Prostate gland (tissue), 2 donors: ENCODE results near the gene KMT2C. TPM values are rescaled to one million over a fixed set of nuclear protein-coding genes. Genes with fewer than 3 reads are reported as not detected.
"Not testable (repeated sequence)": the region's sequence is repeated elsewhere in the genome, so short reads cannot be mapped to it uniquely, and the experiment has no call there.

ENCODE experiments used
- DNase-seq: peaks from one replicate; pipeline ENCODE4 v3.0.0-alpha.2; 2019; ENCODE audit warnings: low spot score
- H3K27ac ChIP-seq, 2 donors: fragments of 200-600 bp; sonication (generic); 2 replicates each; pipeline ENCODE4 v1.5.1; 2017 to 2019
- H3K27me3 ChIP-seq: fragments of 200-600 bp; sonication (generic); replicated peaks from 2 replicates; pipeline ENCODE4 v1.5.1; 2019; ENCODE audit not compliant: insufficient read depth
- H3K36me3 ChIP-seq, 2 donors: fragments of 200-600 bp; sonication (generic); 1 replicate in 1 of 2; 2 replicates in 1 of 2; pipeline versions ENCODE4 v1.5.1 to v1.8.1; 2017 to 2019
- H3K4me1 ChIP-seq: fragments of 200-600 bp; sonication (generic); replicated peaks from 2 replicates; pipeline ENCODE4 v1.5.1; 2019
- H3K4me3 ChIP-seq, 2 donors: fragments of 200-600 bp; sonication (generic); 2 replicates each; pipeline ENCODE4 v1.5.1; 2017 to 2019
- H3K9me3 ChIP-seq: fragments of 200-600 bp; sonication (generic); 2 replicates; pipeline ENCODE4 v1.5.1; 2017
- POLR2A ChIP-seq: fragments of 450-650 bp; IDR thresholded peaks from one replicate; pipeline ENCODE4 v1.6.1; 2016; ENCODE audit warnings: antibody characterized with exemption, mild to moderate bottlenecking
- POLR2AphosphoS5 ChIP-seq: sonication (generic); formaldehyde crosslinking; IDR thresholded peaks from one replicate; pipeline ENCODE4 v1.6.1; 2017; ENCODE audit warnings: antibody characterized with exemption
- WGBS: methylation state at CpG from one replicate; pipeline ENCODE4 v1.1.5; 2018; 5-methylcytosine and 5-hydroxymethylcytosine counted together
- intact Hi-C: fragments of 100-400 bp; cut with DNase I; formaldehyde crosslinking; loops from one replicate; pipeline ENCODE4 v1.14.2; 2022
- total RNA-seq, 2 donors: library from RNA; depleted of rRNA; stranded (reverse); fragments of >200 nt; gene quantifications; one replicate each; pipeline ENCODE4 v1.1.0, GENCODE V29; 2016
- TF ChIP-seq, protein P1 (sequence below), 4 experiments: fragments of 200-600 bp in 2 of 4; fragments of 450-650 bp in 2 of 4; sonication (generic) in 2 of 4; IDR thresholded peaks; 1 replicate in 3 of 4; 2 replicates in 1 of 4; pipeline ENCODE4 v1.5.1; 2016 to 2019; ENCODE audit warnings: antibody characterized with exemption in 4 of 4, mild to moderate bottlenecking in 2 of 4, moderate library complexity in 2 of 4

KMT2C gene
- total RNA-seq, 2 donors from 2014 or later: 70.8 to 118 TPM

DNA sequence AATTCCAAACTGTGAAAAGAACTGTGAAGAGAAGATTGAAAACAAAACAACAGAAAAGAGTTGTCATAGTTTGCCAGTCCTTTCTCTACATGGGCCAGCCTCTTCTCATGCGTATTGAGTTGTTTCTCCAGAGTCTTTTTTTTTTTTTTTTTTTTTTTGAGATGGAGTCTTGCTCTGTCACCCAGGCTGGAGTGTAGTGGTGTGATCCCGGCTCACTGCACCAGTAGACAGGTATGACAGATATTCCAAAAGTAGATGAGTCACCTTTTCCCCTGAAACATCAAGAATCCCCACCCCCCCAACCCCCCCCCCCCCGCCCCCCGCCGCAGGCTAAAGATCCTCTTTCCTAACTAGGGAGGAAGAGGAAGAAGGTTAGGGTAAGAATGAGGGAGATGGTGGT, 15.6 kb upstream of the KMT2C start:
- intact Hi-C loops: no loop called here
- no peaks in the 10 kb centered on the region for H3K4me1 ChIP-seq
- no peak overlapping the region for H3K27ac ChIP-seq
- H3K36me3 ChIP-seq: no peaks in the 10 kb centered on the region
- WGBS: 56% methylated on average over 5 of the region's 5 CpGs
- DNase-seq: no peak
- no peaks in the 10 kb centered on the region for H3K27me3 ChIP-seq
- no peaks in the 10 kb centered on the region for H3K9me3 ChIP-seq
- TF ChIP-seq POLR2A (no peak), POLR2AphosphoS5 (no peak)
- TF ChIP-seq, protein P1, sequence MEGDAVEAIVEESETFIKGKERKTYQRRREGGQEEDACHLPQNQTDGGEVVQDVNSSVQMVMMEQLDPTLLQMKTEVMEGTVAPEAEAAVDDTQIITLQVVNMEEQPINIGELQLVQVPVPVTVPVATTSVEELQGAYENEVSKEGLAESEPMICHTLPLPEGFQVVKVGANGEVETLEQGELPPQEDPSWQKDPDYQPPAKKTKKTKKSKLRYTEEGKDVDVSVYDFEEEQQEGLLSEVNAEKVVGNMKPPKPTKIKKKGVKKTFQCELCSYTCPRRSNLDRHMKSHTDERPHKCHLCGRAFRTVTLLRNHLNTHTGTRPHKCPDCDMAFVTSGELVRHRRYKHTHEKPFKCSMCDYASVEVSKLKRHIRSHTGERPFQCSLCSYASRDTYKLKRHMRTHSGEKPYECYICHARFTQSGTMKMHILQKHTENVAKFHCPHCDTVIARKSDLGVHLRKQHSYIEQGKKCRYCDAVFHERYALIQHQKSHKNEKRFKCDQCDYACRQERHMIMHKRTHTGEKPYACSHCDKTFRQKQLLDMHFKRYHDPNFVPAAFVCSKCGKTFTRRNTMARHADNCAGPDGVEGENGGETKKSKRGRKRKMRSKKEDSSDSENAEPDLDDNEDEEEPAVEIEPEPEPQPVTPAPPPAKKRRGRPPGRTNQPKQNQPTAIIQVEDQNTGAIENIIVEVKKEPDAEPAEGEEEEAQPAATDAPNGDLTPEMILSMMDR (IDR thresholded peaks at IDR 0.05): no peak
- no peak overlapping the region for H3K4me3 ChIP-seq

DNA sequence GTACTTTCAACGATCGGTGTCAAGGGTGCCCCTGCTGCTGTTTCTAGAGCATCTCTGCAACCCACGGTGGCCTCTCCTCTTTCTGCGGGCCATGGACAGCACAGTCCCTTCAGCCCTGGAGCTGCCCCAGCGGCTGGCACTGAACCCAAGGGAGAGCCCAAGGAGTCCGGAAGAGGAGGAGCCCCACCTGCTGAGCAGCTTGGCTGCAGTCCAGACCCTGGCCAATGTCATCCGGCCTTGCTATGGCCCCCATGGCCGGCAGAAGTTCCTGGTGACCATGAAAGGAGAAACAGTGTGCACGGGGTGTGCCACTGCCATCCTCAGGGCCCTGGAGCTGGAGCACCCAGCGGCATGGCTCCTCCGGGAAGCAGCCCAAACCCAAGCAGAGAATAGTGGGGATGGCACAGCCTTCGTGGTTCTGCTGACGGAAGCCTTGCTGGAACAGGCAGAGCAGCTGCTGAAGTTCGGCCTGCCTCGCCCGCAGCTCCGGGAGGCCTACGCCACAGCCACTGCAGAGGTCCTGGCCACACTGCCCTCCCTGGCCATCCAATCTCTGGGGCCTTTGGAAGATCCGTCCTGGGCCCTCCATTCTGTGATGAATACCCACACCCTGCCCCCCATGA, 9.7 kb upstream of the KMT2C start:
- WGBS: 90% methylated on average over 19 of the region's 19 CpGs
- not testable (repeated sequence) for DNase-seq

DNA sequence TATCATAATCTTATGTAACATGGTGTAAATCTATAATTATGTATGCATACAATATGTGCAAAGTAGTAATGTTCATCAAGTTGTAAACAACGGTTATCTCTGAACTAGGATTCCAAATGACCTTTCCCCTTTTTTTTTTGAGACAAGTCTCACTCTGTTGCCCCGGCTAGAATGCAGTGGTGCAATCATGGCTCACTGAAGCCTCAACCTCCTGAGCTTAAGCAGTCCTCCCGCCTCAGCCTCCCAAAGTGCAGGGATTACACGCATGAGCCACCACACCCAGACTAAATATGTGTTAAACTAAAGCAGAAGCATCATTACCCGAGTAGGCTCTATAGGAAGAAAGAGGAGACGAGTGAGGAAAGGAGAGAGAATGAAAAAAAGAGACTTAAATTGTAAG, 7.8 kb upstream of the KMT2C start:
- H3K4me1 ChIP-seq: no peaks in the 10 kb centered on the region
- H3K27me3 ChIP-seq: no peaks in the 10 kb centered on the region
- DNase-seq: no peak
- H3K9me3 ChIP-seq: no peaks in the 10 kb centered on the region
- intact Hi-C loops: no loop called here
- TF ChIP-seq, protein P1 (IDR thresholded peaks at IDR 0.05): no peak
- TF ChIP-seq POLR2A: no peak
- TF ChIP-seq POLR2AphosphoS5: no peak
- H3K36me3 ChIP-seq: no peaks in the 10 kb centered on the region
- 74% methylated on average over 6 of the region's 6 CpGs for WGBS
- no peak overlapping the region for H3K4me3 ChIP-seq
- no peak overlapping the region for H3K27ac ChIP-seq

More for the DNA sequence above, 9.7 kb upstream of the KMT2C start:
- H3K27me3 ChIP-seq, H3K9me3 ChIP-seq, intact Hi-C loops, H3K4me1 ChIP-seq, H3K36me3 ChIP-seq, H3K27ac ChIP-seq, H3K4me3 ChIP-seq: not testable (repeated sequence)

DNA sequence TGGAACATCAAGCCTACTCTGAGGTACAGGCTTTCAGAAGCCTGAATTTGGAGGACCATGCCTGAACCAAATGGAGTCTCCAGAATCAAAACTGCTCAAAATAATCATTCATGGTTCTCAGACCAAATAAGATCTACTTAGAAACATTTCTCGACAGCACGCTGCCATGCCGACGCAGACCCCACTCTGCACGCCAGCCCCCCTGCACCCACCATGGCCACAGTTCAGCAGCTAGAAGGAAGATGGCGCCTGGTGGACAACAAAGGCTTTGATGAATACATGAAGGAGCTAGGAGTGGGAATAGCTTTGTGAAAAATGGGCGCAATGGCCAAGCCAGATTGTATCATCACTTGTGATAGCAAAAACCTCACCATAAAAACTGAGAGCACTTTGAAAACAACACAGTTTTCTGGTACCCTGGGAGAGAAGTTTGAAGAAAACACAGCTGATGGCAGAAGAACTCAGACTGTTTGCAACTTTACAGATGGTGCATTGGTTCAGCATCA, 6.6 kb upstream of the KMT2C start:
- Histone ChIP-seq H3K4me1 (no peaks in the 10 kb centered on the region), H3K27me3 (no peaks in the 10 kb centered on the region), H3K36me3 (no peaks in the 10 kb centered on the region), H3K27ac (no peak overlapping the region), H3K4me3 (no peak overlapping the region), H3K9me3 (no peaks in the 10 kb centered on the region)
- TF ChIP-seq POLR2AphosphoS5 (no peak), POLR2A (no peak)
- TF ChIP-seq, protein P1 (IDR thresholded peaks at IDR 0.05): no peak
- intact Hi-C loops: no loop called here
- 98% methylated on average over 7 of the region's 7 CpGs for WGBS
- no peak for DNase-seq

DNA sequence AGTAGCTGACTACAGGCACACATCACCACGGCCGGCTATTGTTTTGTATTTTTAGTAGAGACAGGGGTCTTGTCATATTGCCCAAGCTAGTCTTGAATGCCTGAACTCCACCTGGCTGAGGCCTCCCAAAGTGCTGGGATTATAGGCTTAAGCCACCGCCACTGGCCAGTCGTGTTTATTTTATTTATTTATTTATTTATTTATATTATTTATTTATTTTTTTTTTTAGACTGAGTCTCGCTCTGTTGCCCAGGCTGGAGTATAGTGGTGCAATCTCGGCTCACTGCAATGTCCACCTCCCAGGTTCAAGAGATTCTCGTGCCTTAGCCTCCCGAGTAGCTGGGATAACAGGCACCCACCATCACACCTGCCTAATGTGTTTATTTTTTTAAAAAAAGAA, 6.0 kb upstream of the KMT2C start:
- H3K27ac ChIP-seq, H3K9me3 ChIP-seq, DNase-seq, intact Hi-C loops, H3K27me3 ChIP-seq, H3K4me3 ChIP-seq, H3K36me3 ChIP-seq, H3K4me1 ChIP-seq: not testable (repeated sequence)
- 85% methylated on average over 8 of the region's 8 CpGs for WGBS

DNA sequence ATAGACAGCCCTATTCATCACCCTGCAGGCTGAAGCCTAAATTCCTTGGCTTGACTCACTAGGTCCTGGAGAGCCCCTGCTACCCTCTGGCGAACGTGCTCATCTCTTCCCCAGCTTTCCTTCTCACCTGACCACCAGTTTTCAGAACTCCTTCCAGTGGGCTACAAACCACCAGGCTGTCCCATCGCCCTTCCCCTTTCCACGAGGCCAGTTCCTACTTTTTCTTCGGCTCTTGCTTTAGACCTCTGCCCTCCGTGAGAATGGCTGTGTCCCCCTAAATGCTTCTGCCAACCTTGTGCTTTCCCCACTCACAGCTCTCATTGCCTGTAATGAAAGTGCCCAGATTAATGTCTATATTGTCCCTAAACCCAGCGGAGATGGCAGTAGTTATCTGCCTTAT, 5.4 kb upstream of the KMT2C start:
- H3K27me3 ChIP-seq, H3K4me1 ChIP-seq, H3K36me3 ChIP-seq, H3K27ac ChIP-seq, DNase-seq, H3K9me3 ChIP-seq, intact Hi-C loops, H3K4me3 ChIP-seq: not testable (repeated sequence)
- WGBS: 77% methylated on average over 7 of the region's 7 CpGs

DNA sequence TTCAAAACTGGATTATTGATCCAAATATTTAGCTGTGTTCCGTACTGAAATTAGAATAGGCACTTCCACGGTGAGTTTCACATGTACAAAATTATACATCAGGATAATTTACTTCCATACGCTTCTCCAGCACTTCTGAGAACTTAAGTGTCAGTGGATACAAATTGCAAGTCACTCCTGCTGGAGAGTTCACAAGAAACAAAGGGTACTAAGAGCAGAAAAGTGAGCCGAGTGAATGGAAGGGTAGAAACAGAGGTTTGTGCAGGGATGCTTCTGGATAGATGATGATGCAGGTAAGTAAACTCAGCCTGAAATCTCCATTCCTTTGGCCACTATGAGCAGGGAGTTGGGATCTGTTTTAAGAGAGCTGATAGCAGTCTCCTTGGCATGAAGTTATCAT, 2.2 kb upstream of the KMT2C start:
- WGBS: 80% methylated on average over 4 of the region's 4 CpGs
- not testable (repeated sequence) for H3K4me3 ChIP-seq, DNase-seq, H3K36me3 ChIP-seq, H3K27ac ChIP-seq, H3K9me3 ChIP-seq, H3K4me1 ChIP-seq, H3K27me3 ChIP-seq
- intact Hi-C loops: loop anchor here (10.0 kb wide), 1 partner anchor 413 kb away; the partner anchor contains the start of gene GALNT11

DNA sequence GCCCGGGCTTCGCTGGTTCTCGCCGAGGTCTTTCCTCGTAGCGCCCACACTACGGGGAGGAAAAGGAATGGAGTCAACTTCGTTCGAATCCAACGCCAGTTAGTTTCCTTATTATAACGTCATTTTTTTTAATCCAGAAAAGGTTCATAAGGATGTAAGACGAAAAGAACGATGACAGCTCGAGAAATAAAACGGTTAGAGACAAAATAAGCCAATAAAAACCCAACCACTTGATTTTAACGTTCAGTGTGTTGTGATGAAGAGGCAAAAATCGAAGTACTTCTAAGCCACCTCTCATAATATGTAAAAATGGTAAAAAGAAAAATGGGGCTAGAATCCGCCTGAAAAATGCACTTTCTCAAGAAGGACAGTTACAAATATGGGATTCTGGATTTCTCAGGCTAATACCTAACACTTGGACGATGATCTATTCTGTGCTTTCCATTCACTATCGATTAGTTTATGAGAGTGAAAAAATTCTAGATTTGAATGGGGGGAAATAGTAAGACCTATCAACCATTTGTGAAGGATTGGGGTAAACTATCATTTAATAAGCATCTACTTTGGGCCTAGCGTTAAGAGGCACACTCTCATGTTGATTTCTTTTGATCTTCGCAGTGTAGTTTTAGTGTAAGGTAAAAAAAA, 1.2 kb upstream of the KMT2C start:
- Histone ChIP-seq H3K4me3 (peak overlapping the region; percentile 65 to 99), H3K27ac (peak overlapping the region; percentile 99)
- not testable (repeated sequence) for H3K27me3 ChIP-seq, H3K4me1 ChIP-seq, DNase-seq, H3K9me3 ChIP-seq, H3K36me3 ChIP-seq
- 12% methylated on average over 22 of the region's 22 CpGs for WGBS
- intact Hi-C loops: loop anchor here (1.0 to 10.0 kb wide), 2 partner anchors 27 to 412 kb away; partner anchors contain the start of gene GALNT11
